ENCODE data around the gene PFKP.

Gene PFKP

GRCh38 chr10:3186368-3186767, 119.0 kb downstream of the PFKP start:
- TF ChIP-seq CTCF (IDR thresholded peaks at IDR 0.05; ENCODE audit: low read length, missing control alignments) = no peak
- no peak overlapping the region for H3K4me3 ChIP-seq (replicated peaks; ENCODE audit: low read depth, low read length)
- DNase-seq (ENCODE audit: low read depth) = no peak
